Right lobe of liver (tissue), 6 donors: ENCODE results near the gene BEND3. TPM values are rescaled to one million over a fixed set of nuclear protein-coding genes. Genes with fewer than 3 reads are reported as not detected.
"Not testable (repeated sequence)": the region's sequence is repeated elsewhere in the genome, so short reads cannot be mapped to it uniquely, and the experiment has no call there.

Experiments used
- ATAC-seq, 4 donors: fragments of 200-7000 bp; cut with Tn5 transposase; one replicate each; pipeline ENCODE4 v1.9.1; 2020; ENCODE audit warnings: mild to moderate bottlenecking in 4 of 4, moderate library complexity in 4 of 4
- DNase-seq, 3 donors: peaks; one replicate each; pipeline ENCODE4 v3.0.0-alpha.2; 2020
- H3K27ac ChIP-seq, 3 donors: fragments of 200-600 bp; one replicate each; pipeline ENCODE4 v1.8.0; 2022
- H3K27me3 ChIP-seq, 2 donors: fragments of 200-600 bp; one replicate each; pipeline ENCODE4 v1.8.0; 2022
- H3K36me3 ChIP-seq, 4 donors: fragments of 200-600 bp; sonication (generic) in 1 of 4; one replicate each; pipeline versions ENCODE4 v1.5.1 to v1.8.0; 2017 to 2022; ENCODE audit warnings: control low read depth in 1 of 4
- H3K4me1 ChIP-seq, 4 donors: fragments of 200-600 bp; sonication (generic) in 1 of 4; one replicate each; pipeline versions ENCODE4 v1.5.1 to v1.8.0; 2017 to 2022; ENCODE audit warnings: control low read depth in 1 of 4
- H3K4me3 ChIP-seq, 3 donors: fragments of 200-600 bp; one replicate each; pipeline ENCODE4 v1.8.0; 2022
- H3K9me3 ChIP-seq, 4 donors: fragments of 200-600 bp; sonication (generic) in 1 of 4; one replicate each; pipeline versions ENCODE4 v1.5.1 to v1.8.0; 2017 to 2022; ENCODE audit warnings: control low read depth in 1 of 4
- CTCF ChIP-seq, 4 donors: fragments of 200-600 bp in 3 of 4; fragments of 450-650 bp in 1 of 4; IDR thresholded peaks; one replicate each; pipeline versions ENCODE4 v1.5.1 to v1.8.0; 2016 to 2022; ENCODE audit warnings: antibody characterized with exemption in 4 of 4, mild to moderate bottlenecking in 2 of 4
- POLR2A ChIP-seq: fragments of 450-650 bp; IDR thresholded peaks from one replicate; pipeline ENCODE4 v1.6.1; 2017; ENCODE audit warnings: antibody characterized with exemption, mild to moderate bottlenecking
- WGBS: methylation state at CpG from one replicate; pipeline ENCODE4 v1.1.6; 2018; ENCODE audit warnings: low coverage, low lambda C conversion rate; ENCODE audit not compliant: insufficient coverage; ENCODE audit errors: missing lambda C conversion rate; 5-methylcytosine and 5-hydroxymethylcytosine counted together
- intact Hi-C, 2 donors: fragments of 100-400 bp; cut with DNase I; formaldehyde crosslinking; loops; one replicate each; pipeline versions ENCODE4 v1.11.2 to v1.14.1; 2022
- long read RNA-seq: library from polyadenylated mRNA; unstranded; transcript quantifications from one replicate; pipeline ENCODE4 v2.0.0, GENCODE V29; 2019
- total RNA-seq, 6 experiments: library from RNA; depleted of rRNA in 2 of 6; stranded (reverse); fragments of >200 nt in 2 of 6; fragmentation: NEBNext Ultra II Directional in 3 of 6; extraction: Animal tissue kit (Norgen Biotek cat#: 25700) in 3 of 6; gene quantifications; one replicate each; pipeline versions ENCODE4 v1.1.0 to v1.2.4, GENCODE V29; 2016 to 2023
- donor health status: DM: no; HTN: yes; CAD: no.
- donor health status: DM: no; HTN: no; CAD: no.
- donor health status: DM: no; HTN: no; CAD: no.
- donor health status: DM: no; HTN: yes; CAD: no.
- donor health status: DM: no; HTN: yes; CAD: no.

Gene BEND3
- total RNA-seq, result 1 to 10 TPM in 4 of 6 experiments, under 1 TPM in 2; 0.83 to 2.7 (median 1.4) TPM
- long read RNA-seq, result 0 reads

GRCh38 chr6:107114926-107115694 is at the start of gene BEND3:
Gene BEND3, minus strand, starts transcription at chr6:107115515. Its CDS starts 16,230 bp downstream, at chr6:107099285.
- H3K4me3 ChIP-seq, result peak within 1 kb of the TSS; percentile 55 to 66 (median 64)
- TF ChIP-seq POLR2A, result no peak
- TF ChIP-seq CTCF (IDR thresholded peaks at IDR 0.05), result no peak
- peaks cover 0 to 13% (median 6%) of the 10 kb centered on the region in 4 donors for H3K4me1 ChIP-seq
- no peaks in the 10 kb centered on the region for H3K36me3 ChIP-seq
- DNase-seq (peak; percentile 46 to 60 (median 50)), ATAC-seq (peak; percentile 26 to 44 (median 33))
- intact Hi-C loops, result no loop called here
- WGBS, result no CpG with 5 or more reads among the region's 109 CpGs
- H3K9me3 ChIP-seq, result no peaks in the 10 kb centered on the region
- H3K27ac ChIP-seq, result peak within 1 kb of the TSS in 2 of 3 donors; percentile 29 to 36
- no peaks in the 10 kb centered on the region for H3K27me3 ChIP-seq

DNA sequence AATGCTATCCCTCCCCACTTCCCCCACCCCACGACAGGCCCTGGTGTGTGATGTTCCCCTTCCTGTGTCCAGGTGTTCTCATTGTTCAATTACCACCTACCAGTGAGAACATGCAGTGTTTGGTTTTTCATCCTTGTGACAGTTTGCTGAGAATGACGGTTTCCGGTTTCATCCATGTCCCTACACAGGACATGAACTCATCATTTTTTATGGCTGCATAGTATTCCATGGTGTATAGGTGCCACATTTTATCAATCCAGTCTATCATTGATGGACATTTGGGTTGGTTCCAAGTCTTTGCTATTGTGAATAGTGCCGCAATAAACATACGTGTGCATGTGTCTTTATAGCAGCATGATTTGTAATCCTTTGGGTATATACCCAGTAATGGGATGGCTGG is 49.0 kb upstream of the BEND3 start:
- H3K4me3 ChIP-seq, H3K27ac ChIP-seq, H3K27me3 ChIP-seq, H3K9me3 ChIP-seq, ATAC-seq, H3K4me1 ChIP-seq, H3K36me3 ChIP-seq, intact Hi-C loops, DNase-seq: not testable (repeated sequence)
- 100% methylated on average over 3 of the region's 5 CpGs for whole genome bisulfite sequencing

GRCh38 chr6:107161521-107161920 is 46.2 kb upstream of the BEND3 start:
- Histone ChIP-seq H3K9me3 (no peaks in the 10 kb centered on the region), H3K4me1 (no peaks in the 10 kb centered on the region), H3K27ac (no peak overlapping the region), H3K27me3 (no peaks in the 10 kb centered on the region), H3K36me3 (no peaks in the 10 kb centered on the region), H3K4me3 (no peak overlapping the region)
- ATAC-seq (no peak), DNase-seq (no peak)
- intact Hi-C loops, result no loop called here
- WGBS, result 100% methylated on average over 3 of the region's 3 CpGs
- TF ChIP-seq POLR2A (no peak), CTCF (IDR thresholded peaks at IDR 0.05) (no peak)

DNA sequence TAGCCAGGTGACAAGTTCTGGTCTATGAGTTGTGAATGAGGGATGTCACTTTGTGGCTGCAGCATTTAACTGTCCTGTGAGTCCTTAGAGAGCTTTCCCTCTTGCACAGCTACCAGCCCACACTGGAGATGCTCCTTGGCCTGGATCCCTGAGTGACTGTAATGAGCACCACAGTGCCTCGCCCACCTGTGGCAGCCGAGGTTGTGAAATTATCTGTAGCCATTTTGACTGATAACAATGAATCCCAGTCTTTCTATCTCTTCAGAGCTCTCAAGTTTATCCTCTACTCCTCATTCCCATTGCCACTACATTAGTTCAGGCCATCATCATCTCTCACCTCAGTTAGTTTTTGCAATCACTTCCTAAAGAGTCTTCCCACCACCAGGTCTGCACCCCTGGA is 41.3 kb upstream of the BEND3 start:
- Histone ChIP-seq H3K27me3 (no peaks in the 10 kb centered on the region), H3K9me3 (no peaks in the 10 kb centered on the region), H3K4me3 (no peak overlapping the region), H3K4me1 (peaks cover 0 to 20% (median 8%) of the 10 kb centered on the region in 4 donors), H3K36me3 (no peaks in the 10 kb centered on the region), H3K27ac (no peak overlapping the region)
- no peak for DNase-seq
- no CpG with 5 or more reads among the region's 2 CpGs for WGBS
- no peak for ATAC-seq
- TF ChIP-seq POLR2A, result no peak
- no peak for TF ChIP-seq CTCF (IDR thresholded peaks at IDR 0.05)
- intact Hi-C loops, result no loop called here

DNA sequence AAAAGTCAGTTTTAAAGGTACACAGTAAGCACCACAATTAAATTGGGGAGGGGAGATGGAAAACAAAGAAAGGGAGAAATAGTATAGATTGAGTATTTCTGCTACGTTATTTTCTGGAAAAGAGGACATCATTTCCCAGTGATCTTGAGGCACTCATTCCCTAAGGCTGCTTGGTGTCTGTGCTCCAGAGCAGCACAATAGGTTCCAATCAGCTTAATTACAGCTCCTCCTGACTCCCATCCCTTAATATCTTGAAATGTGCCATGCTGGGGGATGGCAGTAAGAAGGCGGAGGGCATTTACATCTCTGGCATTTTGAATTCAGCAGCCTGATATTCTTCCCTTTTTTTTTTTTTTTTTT is 39.5 kb upstream of the BEND3 start:
- no peak for TF ChIP-seq POLR2A
- TF ChIP-seq CTCF (IDR thresholded peaks at IDR 0.05), result no peak
- ATAC-seq (no peak), DNase-seq (no peak)
- Histone ChIP-seq H3K36me3 (no peaks in the 10 kb centered on the region), H3K9me3 (no peaks in the 10 kb centered on the region), H3K4me3 (no peak overlapping the region), H3K27me3 (no peaks in the 10 kb centered on the region), H3K4me1 (peaks cover 0 to 20% (median 8%) of the 10 kb centered on the region in 4 donors), H3K27ac (no peak overlapping the region)
- intact Hi-C loops, result no loop called here
- no CpG with 5 or more reads among the region's 2 CpGs for WGBS
